Gastrocnemius medialis (tissue), 4 donors: ENCODE results near the gene DIP2C. TPM values are rescaled to one million over a fixed set of nuclear protein-coding genes. Genes with fewer than 3 reads are reported as not detected.

Experiments
- ATAC-seq, 2 donors: fragments of 150-250 bp; one replicate each; pipeline ENCODE4 v1.9.1; 2016
- DNase-seq, 2 donors: peaks; one replicate each; pipeline ENCODE4 v3.0.0-alpha.2; 2019
- H3K27ac ChIP-seq, 4 donors: fragments of 200-600 bp; sonication (generic); 1 replicate in 1 of 4; 2 replicates in 3 of 4; pipeline ENCODE4 v1.5.1; 2016 to 2018; ENCODE audit warnings: mild to moderate bottlenecking in 2 of 4, moderate library complexity in 1 of 4
- H3K27me3 ChIP-seq, 3 donors: fragments of 200-600 bp; sonication (generic) in 2 of 3; 1 replicate in 1 of 3; 2 replicates in 2 of 3; pipeline versions ENCODE4 v1.5.1 to v1.6.0; 2016 to 2019; ENCODE audit warnings: mild to moderate bottlenecking in 1 of 3, moderate library complexity in 1 of 3
- H3K36me3 ChIP-seq, 2 donors: fragments of 200-600 bp; sonication (generic) in 1 of 2; one replicate each; pipeline ENCODE4 v1.5.1; 2017 to 2018
- H3K4me1 ChIP-seq, 2 donors: fragments of 200-600 bp; sonication (generic) in 1 of 2; one replicate each; pipeline ENCODE4 v1.5.1; 2016 to 2017; ENCODE audit warnings: mild to moderate bottlenecking in 2 of 2
- H3K4me3 ChIP-seq, 4 donors: fragments of 200-600 bp; sonication (generic) in 3 of 4; 1 replicate in 1 of 4; 2 replicates in 3 of 4; pipeline ENCODE4 v1.5.1; 2016 to 2019; ENCODE audit warnings: mild to moderate bottlenecking in 2 of 4
- H3K9me3 ChIP-seq, 3 donors: fragments of 200-600 bp; sonication (generic) in 2 of 3; 1 replicate in 1 of 3; 2 replicates in 2 of 3; pipeline ENCODE4 v1.5.1; 2016 to 2019
- CTCF ChIP-seq, 5 experiments: fragments of 450-650 bp in 3 of 5; fragments of 200-600 bp in 2 of 5; sonication (generic) in 2 of 5; IDR thresholded peaks in 4 of 5; conservative IDR thresholded peaks in 1 of 5; 1 replicate in 4 of 5; 2 replicates in 1 of 5; pipeline ENCODE4 v1.5.1; 2016 to 2019; ENCODE audit warnings: antibody characterized with exemption in 5 of 5, mild to moderate bottlenecking in 3 of 5, moderate library complexity in 3 of 5
- POLR2A ChIP-seq, 2 donors: fragments of 450-650 bp; IDR thresholded peaks; one replicate each; pipeline ENCODE4 v1.6.1; 2017; ENCODE audit warnings: antibody characterized with exemption in 2 of 2, mild to moderate bottlenecking in 2 of 2, moderate library complexity in 2 of 2
- in situ Hi-C, 4 donors: fragments of 200-750 bp; cut with MboI; loops; one replicate each; pipeline versions ENCODE4 v1.15.0 to v1.8.0; 2017; ENCODE audit warnings: low sequenced_read_pairs in 4 of 4
- intact Hi-C: fragments of 100-400 bp; cut with DNase I; formaldehyde crosslinking; loops from one replicate; pipeline ENCODE4 v1.15.1; 2023; ENCODE audit warnings: low total_unique reads
- total RNA-seq, 4 donors: library from RNA; depleted of rRNA; stranded (reverse); fragments of >200 nt; gene quantifications; one replicate each; pipeline versions ENCODE4 v1.1.0 to v1.2.3, GENCODE V29; 2016

Gene DIP2C
- total RNA-seq, 4 donors from 2014 or later, result 19.1 to 60.0 (median 30.2) TPM

DNA sequence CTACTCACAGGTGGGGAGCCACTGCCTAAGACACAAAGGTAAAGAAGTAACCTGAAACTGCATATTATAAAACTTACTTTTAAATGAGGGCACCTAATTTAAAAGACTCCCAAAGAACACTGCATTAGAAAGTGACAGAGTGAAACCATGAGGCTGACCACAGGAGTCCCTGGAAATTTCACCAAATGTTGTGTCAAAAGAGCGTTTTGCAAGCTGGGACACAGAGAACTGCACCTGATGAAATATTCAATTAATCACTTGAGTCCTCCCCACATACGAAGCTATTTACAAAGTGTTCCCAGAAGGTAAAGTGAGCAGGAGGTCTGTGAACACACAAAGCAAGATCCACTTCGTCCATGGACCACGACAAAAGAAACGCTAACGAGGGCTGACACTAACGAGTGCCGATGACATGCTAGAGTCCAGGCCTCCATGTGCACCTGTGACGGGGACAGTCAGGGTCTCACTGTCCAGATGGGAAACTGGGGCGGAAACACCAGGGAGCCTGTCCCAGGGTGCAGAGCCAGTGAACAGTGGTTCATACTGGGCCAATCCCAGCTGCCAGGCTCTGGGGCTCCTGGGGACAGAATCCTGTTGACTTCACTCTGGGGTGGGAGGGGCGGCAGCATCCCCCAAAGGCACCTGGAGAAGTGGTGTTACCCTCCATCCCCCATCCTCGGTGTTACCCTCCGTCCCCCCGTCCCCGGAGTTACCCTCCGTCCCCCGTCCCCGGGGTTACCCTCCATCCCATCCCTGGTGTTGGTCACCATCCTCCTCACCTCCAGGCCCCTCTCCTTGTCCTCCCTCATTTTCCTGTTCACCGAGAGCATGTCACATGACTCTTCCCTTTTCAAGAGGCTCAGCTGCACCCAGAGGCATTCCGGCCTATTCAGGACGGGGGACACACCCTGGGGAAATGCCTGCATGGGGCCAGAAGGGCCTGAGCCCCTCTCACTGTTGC is 63.4 kb downstream of the DIP2C start:
- Histone ChIP-seq H3K4me3 (peak overlapping the region; percentile 22 to 54 (median 46)), H3K4me1 (peaks cover 46 to 48% of the 10 kb centered on the region in 2 donors), H3K36me3 (no peaks in the 10 kb centered on the region), H3K9me3 (no peaks in the 10 kb centered on the region), H3K27me3 (no peaks in the 10 kb centered on the region), H3K27ac (peak overlapping the region; percentile 87 to 92 (median 88))
- ATAC-seq (no peak), DNase-seq (no peak)
- in situ Hi-C loops, result no loop called here
- intact Hi-C loops, result loop anchor here (2.0 to 10.0 kb wide), 4 partner anchors 35 to 419 kb away; partner anchors contain the start of gene IDI1
- TF ChIP-seq CTCF (IDR thresholded peaks at IDR 0.05 in 4 of 5, conservative IDR thresholded peaks at IDR 0.05 in 1 of 5) (no peak), POLR2A (IDR thresholded peaks at IDR 0.05) (no peak)

GRCh38 chr10:625333-625696 is 64.2 kb downstream of the DIP2C start:
- H3K27me3 ChIP-seq, result no peaks in the 10 kb centered on the region
- intact Hi-C loops, result loop anchor here (2.0 to 10.0 kb wide), 4 partner anchors 35 to 419 kb away; partner anchors contain the start of gene IDI1
- H3K27ac ChIP-seq, result peak overlapping the region; percentile 87 to 92 (median 88)
- no peak for TF ChIP-seq CTCF (IDR thresholded peaks at IDR 0.05 in 4 of 5, conservative IDR thresholded peaks at IDR 0.05 in 1 of 5)
- TF ChIP-seq POLR2A (IDR thresholded peaks at IDR 0.05), result peak in 1 of 2 donors; percentile 9
- in situ Hi-C loops, result no loop called here
- H3K4me1 ChIP-seq, result peaks cover 46 to 48% of the 10 kb centered on the region in 2 donors
- DNase-seq (peak; percentile 83 to 84), ATAC-seq (peak; percentile 59 to 79)
- no peaks in the 10 kb centered on the region for H3K36me3 ChIP-seq
- peak overlapping the region; percentile 22 to 54 (median 46) for H3K4me3 ChIP-seq
- H3K9me3 ChIP-seq, result no peaks in the 10 kb centered on the region

DNA sequence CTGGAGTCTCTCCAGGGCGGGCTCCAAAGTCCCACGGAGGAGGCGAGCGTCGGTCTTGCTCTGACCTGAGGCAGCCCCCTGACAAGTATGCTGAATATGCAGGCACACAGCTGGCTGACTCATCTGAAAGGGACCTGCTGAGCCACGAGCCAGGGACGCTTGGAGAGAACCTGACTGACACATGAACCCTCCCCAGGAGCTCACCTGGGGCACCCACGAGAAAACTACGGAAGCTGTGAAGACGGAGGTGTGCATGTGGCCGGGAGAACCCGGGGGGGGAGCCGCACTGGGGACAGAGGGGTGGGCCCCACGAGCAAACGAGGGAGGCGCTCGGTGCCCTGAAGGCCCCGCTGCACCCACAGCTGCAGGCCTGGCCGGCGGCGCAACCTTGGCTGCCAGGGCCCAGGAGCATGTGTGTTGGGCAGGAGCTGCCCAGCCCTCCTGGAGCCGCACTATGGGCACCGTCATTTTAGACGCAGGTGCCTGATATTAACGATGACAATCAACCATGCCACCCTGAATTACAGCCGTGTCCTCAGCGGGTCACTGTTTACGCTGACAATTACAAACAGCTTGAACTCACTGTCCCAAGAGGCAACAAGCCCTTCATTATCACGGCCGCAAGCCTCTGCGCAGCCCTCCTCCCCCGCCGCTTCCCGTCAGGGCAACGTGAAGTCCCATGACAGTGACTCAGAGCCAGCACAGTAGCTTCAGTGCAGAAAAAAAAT is 64.7 kb downstream of the DIP2C start:
- ATAC-seq (peak; percentile 78 to 88), DNase-seq (peak; percentile 85 to 90)
- TF ChIP-seq POLR2A (IDR thresholded peaks at IDR 0.05), result peak; percentile 35 to 38
- TF ChIP-seq CTCF (IDR thresholded peaks at IDR 0.05 in 4 of 5, conservative IDR thresholded peaks at IDR 0.05 in 1 of 5), result no peak
- H3K4me1 ChIP-seq, result peaks cover 51 to 53% of the 10 kb centered on the region in 2 donors
- no peaks in the 10 kb centered on the region for H3K9me3 ChIP-seq
- no peaks in the 10 kb centered on the region for H3K36me3 ChIP-seq
- no peaks in the 10 kb centered on the region for H3K27me3 ChIP-seq
- intact Hi-C loops (loop anchor here (2.0 to 10.0 kb wide), 4 partner anchors 36 to 420 kb away; partner anchors contain the start of gene IDI1), in situ Hi-C loops (no loop called here)
- H3K4me3 ChIP-seq, result peak overlapping the region; percentile 22 to 54 (median 46)
- peak overlapping the region; percentile 87 to 92 (median 88) for H3K27ac ChIP-seq

GRCh38 chr10:624312-624604 is 65.2 kb downstream of the DIP2C start:
- in situ Hi-C loops (no loop called here), intact Hi-C loops (loop anchor here (2.0 to 10.0 kb wide), 4 partner anchors 37 to 421 kb away; partner anchors contain the start of gene IDI1)
- H3K27ac ChIP-seq, result peak overlapping the region; percentile 87 to 92 (median 88)
- ATAC-seq (no peak), DNase-seq (no peak)
- H3K27me3 ChIP-seq, result no peaks in the 10 kb centered on the region
- TF ChIP-seq POLR2A (IDR thresholded peaks at IDR 0.05) (no peak), CTCF (IDR thresholded peaks at IDR 0.05 in 4 of 5, conservative IDR thresholded peaks at IDR 0.05 in 1 of 5) (no peak)
- no peaks in the 10 kb centered on the region for H3K36me3 ChIP-seq
- no peaks in the 10 kb centered on the region for H3K9me3 ChIP-seq
- H3K4me1 ChIP-seq, result peaks cover 54 to 57% of the 10 kb centered on the region in 2 donors
- H3K4me3 ChIP-seq, result peak overlapping the region in 2 of 4 donors; percentile 22 to 46
